ENCODE measurements around the gene FRYL.

The FRYL gene

GRCh38 chr4:48450740-48451139 lies 329.3 kb downstream of the FRYL start:
- DNase-seq (ENCODE audit: low read depth in 1 of 2, low spot score in 1 of 2) = no peak

GRCh38 chr4:48449151-48449550 lies 330.9 kb downstream of the FRYL start:
- DNase-seq (ENCODE audit: low read depth in 1 of 2, low spot score in 1 of 2) = no peak

All from stimulated activated CD4-positive, alpha-beta T cell treated with anti-CD3 and anti-CD28 coated beads, Interleukin-15, amount 100 ng/mL, for 1 hour (primary cell).